Endothelial cell (in vitro differentiated cells): ENCODE data around the gene KLHL15. TPM values are rescaled to one million over a fixed set of nuclear protein-coding genes. Genes with fewer than 3 reads are reported as not detected.
"Not testable (repeated sequence)": the region's sequence is repeated elsewhere in the genome, so short reads cannot be mapped to it uniquely, and the experiment has no call there.

Experiments used
- DNase-seq: peaks from one replicate; pipeline ENCODE4 v3.0.0; 2021; ENCODE audit warnings: low spot score
- H3K27ac Mint-ChIP-seq: one replicate; pipeline ENCODE4 v1.8.0; 2021; ENCODE audit warnings: mixed read lengths, inconsistent platforms; ENCODE audit not compliant: unreplicated experiment
- H3K27me3 Mint-ChIP-seq: one replicate; pipeline ENCODE4 v1.8.0; 2021; ENCODE audit warnings: mild to moderate bottlenecking, moderate library complexity, mixed read lengths, inconsistent platforms; ENCODE audit not compliant: unreplicated experiment
- H3K36me3 Mint-ChIP-seq: one replicate; pipeline ENCODE4 v1.8.0; 2021; ENCODE audit warnings: mild to moderate bottlenecking, low read depth, mixed read lengths, inconsistent platforms; ENCODE audit not compliant: unreplicated experiment
- H3K4me1 Mint-ChIP-seq: one replicate; pipeline ENCODE4 v1.8.0; 2021; ENCODE audit warnings: mild to moderate bottlenecking, mixed read lengths, inconsistent platforms; ENCODE audit not compliant: unreplicated experiment
- H3K4me3 Mint-ChIP-seq: one replicate; pipeline ENCODE4 v1.8.0; 2021; ENCODE audit warnings: mild to moderate bottlenecking, mixed read lengths, inconsistent platforms; ENCODE audit not compliant: unreplicated experiment
- H3K9me3 Mint-ChIP-seq: one replicate; pipeline ENCODE4 v1.8.0; 2021; ENCODE audit warnings: mixed read lengths, inconsistent platforms; ENCODE audit not compliant: unreplicated experiment
- CTCF ChIP-seq: fragments of 200-600 bp; sonication (generic); IDR thresholded peaks from one replicate; pipeline ENCODE4 v1.5.0; 2021; ENCODE audit warnings: antibody characterized with exemption; ENCODE audit not compliant: unreplicated experiment
- total RNA-seq: library from RNA; stranded (reverse); fragmentation: NEBNext Ultra II Directional; extraction: Animal tissue kit (Norgen Biotek cat#: 25700); gene quantifications from one replicate; pipeline ENCODE4 v1.2.1, GENCODE V29; 2021; ENCODE audit not compliant: unreplicated experiment

Gene KLHL15
- total RNA-seq, 1 donor from 2014 or later = 5.6 TPM

- no peak for DNase-seq
Measured at GRCh38 chrX:23981711-23982110, 45.3 kb downstream of the KLHL15 start.

DNA sequence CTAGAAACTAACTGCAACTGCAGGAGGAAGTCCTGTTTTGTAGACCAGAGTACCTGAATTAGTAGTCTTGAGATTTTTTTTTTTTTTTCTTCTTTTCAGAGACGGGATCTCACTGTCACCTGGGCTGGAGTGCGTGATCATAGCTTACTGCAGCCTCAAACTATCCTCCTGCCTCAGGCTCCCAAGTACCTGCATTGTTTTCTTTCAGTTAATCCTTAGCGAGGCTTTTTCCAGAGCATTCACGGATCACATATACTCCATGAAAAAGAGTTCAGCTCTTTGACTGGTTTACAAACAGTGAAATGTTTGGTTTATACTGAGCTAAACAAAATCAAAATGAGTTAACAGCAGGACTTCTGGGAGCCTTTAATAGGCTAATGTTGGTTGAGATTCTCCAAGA is 45.8 kb downstream of the KLHL15 start:
- H3K4me3 Mint-ChIP-seq = no peak overlapping the region
- DNase-seq = no peak
- no peak for TF ChIP-seq CTCF
- no peaks in the 10 kb centered on the region for H3K9me3 Mint-ChIP-seq
- peaks cover 1% of the 10 kb centered on the region for H3K27me3 Mint-ChIP-seq
- H3K4me1 Mint-ChIP-seq = no peaks in the 10 kb centered on the region
- H3K36me3 Mint-ChIP-seq = peaks cover 9% of the 10 kb centered on the region
- no peak overlapping the region for H3K27ac Mint-ChIP-seq

More at GRCh38 chrX:23981711-23982110, 45.3 kb downstream of the KLHL15 start:
- no peak for TF ChIP-seq CTCF
- Mint-ChIP-seq H3K4me1 (no peaks in the 10 kb centered on the region), H3K9me3 (no peaks in the 10 kb centered on the region), H3K4me3 (no peak overlapping the region), H3K27ac (no peak overlapping the region), H3K27me3 (peaks cover 1% of the 10 kb centered on the region), H3K36me3 (peaks cover 9% of the 10 kb centered on the region)

DNA sequence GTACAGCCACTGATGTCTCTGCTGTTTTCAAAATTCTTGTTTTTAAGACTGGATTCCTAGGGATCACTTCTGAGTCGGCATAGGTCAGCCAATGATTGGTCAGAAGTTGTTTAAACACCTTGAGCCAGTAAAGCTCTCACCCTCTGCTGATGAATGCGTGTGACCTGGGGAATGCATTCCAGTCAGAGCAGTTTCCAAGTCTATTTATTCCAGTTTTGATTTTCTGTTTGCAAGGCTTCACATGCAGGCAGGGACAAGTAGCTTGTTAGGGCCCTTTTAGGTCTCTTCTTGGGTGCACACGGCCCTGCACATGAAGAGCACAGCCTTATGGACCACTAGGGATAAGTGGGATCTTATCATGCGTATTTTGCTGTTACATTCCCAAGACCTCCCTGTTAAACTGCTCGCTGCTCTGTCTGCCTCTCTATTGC is 47.0 kb downstream of the KLHL15 start:
- no peak overlapping the region for H3K4me3 Mint-ChIP-seq
- no peak overlapping the region for H3K27ac Mint-ChIP-seq
- no peak for DNase-seq

GRCh38 chrX:23978491-23978890 is 48.5 kb downstream of the KLHL15 start:
- Mint-ChIP-seq H3K36me3 (peaks cover 9% of the 10 kb centered on the region), H3K27me3 (peaks cover 3% of the 10 kb centered on the region), H3K4me1 (no peaks in the 10 kb centered on the region), H3K9me3 (no peaks in the 10 kb centered on the region), H3K27ac (no peak overlapping the region), H3K4me3 (no peak overlapping the region)
- no peak for DNase-seq
- no peak for TF ChIP-seq CTCF

More for the DNA sequence above, 47.0 kb downstream of the KLHL15 start:
- Mint-ChIP-seq H3K27me3 (peaks cover 3% of the 10 kb centered on the region), H3K4me1 (no peaks in the 10 kb centered on the region), H3K36me3 (peaks cover 9% of the 10 kb centered on the region), H3K9me3 (no peaks in the 10 kb centered on the region)
- no peak for TF ChIP-seq CTCF

- not testable (repeated sequence) for H3K9me3 Mint-ChIP-seq, H3K27ac Mint-ChIP-seq, H3K4me3 Mint-ChIP-seq, H3K4me1 Mint-ChIP-seq, H3K36me3 Mint-ChIP-seq, DNase-seq, H3K27me3 Mint-ChIP-seq
Measured at GRCh38 chrX:23965630-23966029, 61.4 kb downstream of the KLHL15 start.
